ENCODE measurements around the gene SCN8A.

The SCN8A gene

DNA sequence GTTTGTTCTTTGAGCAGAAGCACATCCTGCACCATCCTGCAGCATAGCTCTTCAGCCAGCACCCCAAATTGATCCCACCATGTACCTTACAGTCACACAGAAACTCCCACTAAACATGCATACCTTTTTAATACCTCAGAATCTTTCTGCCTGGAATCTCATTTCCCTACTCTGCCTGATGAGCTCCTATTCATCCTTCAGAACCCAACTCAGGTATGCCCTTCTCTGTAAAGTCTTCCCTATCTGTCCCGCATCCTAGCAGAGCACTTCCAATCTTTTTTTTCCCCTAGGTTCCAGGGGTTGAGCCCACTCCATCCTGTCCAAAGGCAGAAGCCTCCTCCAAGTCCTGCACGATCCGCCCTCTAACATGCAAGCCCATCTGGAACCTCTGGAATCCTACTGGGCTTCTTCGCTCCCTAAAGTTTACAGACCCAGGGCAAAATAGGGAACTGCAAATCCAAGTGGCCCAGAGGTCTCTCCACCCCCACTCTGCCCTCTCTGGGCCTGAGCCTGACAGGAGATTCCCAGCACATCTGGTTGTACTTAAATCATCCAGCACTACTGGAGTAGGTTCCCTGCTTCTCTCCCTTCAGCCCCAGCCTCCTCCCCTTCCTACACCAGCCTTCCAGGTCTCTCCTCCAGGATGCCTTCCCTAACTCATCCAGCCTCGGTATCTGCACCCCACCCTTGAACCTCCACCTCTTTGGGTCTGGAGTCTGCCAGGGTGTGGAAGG lies 261.5 kb downstream of the SCN8A start:
- DNase-seq (ENCODE audit: low spot score) = no peak

DNA sequence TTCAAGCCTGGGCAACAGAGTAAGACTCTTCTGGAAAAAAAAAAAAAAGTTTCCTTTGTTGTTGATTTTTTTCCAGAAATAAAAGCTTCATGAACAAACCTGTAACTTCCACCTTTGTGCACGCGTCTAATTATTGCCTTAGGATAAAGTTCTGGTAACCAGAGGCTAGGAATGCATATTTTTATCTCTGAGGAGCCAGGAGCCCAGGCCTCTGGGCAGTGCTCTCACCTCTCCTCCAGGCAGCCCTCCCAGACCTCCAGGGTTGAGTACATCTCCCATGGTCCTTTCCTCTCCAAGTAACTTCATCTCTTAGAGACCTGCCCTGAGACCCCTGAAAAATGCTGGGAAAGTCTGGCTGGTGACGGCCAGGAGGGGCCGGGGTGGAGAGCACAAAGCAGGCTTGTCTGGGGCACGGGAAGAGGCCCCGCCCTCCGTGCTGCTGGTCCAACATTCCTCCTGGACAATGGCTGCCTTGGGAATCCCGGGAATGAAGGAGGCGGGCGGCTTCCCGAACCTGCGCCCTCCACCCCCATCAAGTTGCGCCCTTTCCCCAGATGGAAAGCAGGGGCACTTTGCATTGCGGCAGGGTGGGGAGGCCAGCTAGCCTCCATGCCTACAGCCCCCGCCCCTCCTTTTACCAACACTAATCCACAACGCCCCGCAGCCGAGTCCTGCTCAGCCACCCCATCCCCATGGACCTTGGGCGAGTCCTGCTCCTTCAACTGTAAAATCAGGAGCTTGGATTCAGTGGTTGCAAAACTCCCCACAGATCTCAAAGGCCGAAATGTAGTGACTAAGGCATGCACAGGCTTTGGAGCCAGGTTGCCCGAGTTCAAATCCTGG lies 264.8 kb downstream of the SCN8A start:
- peak; percentile 63 for DNase-seq (ENCODE audit: low spot score)

DNA sequence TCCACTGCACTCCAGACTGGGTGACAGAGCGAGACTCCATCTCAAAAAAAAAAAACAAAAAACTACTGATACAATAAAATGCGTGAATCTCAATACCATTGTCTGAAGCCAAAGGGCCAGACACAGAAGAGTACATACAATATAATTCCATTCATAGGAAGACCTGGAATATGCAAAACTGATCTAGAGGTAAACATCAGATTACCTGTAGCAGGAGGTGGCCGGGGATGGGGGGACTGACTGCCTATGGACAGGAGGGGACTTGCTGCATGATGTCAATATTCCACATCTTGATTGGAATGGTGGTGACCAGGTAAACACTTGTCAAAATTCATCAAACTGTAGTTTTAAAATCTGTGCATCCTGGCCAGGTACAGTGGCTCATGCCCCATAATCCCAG lies 270.0 kb downstream of the SCN8A start:
- no peak for DNase-seq (ENCODE audit: low spot score)
